SK-N-SH treated with all-trans-retinoic acid at 6 μM for 48 hours (cell line): ENCODE data around the gene RIPOR3.

Experiments
- ARNTL ChIP-seq: fragments of 450-650 bp; formaldehyde crosslinking; IDR thresholded peaks from 2 replicates; pipeline ENCODE4 v1.5.0; 2020; ENCODE audit warnings: low read depth, mild to moderate bottlenecking, moderate library complexity, borderline replicate concordance
- CSDC2 ChIP-seq: fragments of 250-450 bp; sonication (Bioruptor Pico); IDR thresholded peaks from 2 replicates; pipeline ENCODE4 v1.5.0; 2020; ENCODE audit warnings: mild to moderate bottlenecking, moderate library complexity
- PATZ1 ChIP-seq: fragments of 250-450 bp; sonication (Bioruptor Pico); IDR thresholded peaks from 2 replicates; pipeline ENCODE4 v1.8.0; 2020; ENCODE audit warnings: mild to moderate bottlenecking, moderate library complexity, borderline replicate concordance
- POU6F1 ChIP-seq: fragments of 250-450 bp; sonication (Bioruptor Pico); IDR thresholded peaks from 2 replicates; pipeline ENCODE4 v1.8.0; 2021; ENCODE audit warnings: low read depth, mild to moderate bottlenecking, moderate library complexity, borderline replicate concordance
- RARB ChIP-seq: fragments of 250-450 bp; sonication (Bioruptor Pico); IDR thresholded peaks from 2 replicates; pipeline ENCODE4 v1.8.0; 2021; ENCODE audit warnings: mild to moderate bottlenecking, moderate library complexity
- ZC3H10 ChIP-seq: fragments of 250-450 bp; sonication (Bioruptor Pico); IDR thresholded peaks from 2 replicates; pipeline ENCODE4 v1.5.1; 2021; ENCODE audit warnings: mild to moderate bottlenecking, moderate library complexity
- ZFP3 ChIP-seq: fragments of 250-450 bp; sonication (Bioruptor Pico); IDR thresholded peaks from 2 replicates; pipeline ENCODE4 v1.5.0; 2020; ENCODE audit warnings: mild to moderate bottlenecking, moderate library complexity
- ZFP30 ChIP-seq: fragments of 450-650 bp; formaldehyde crosslinking; IDR thresholded peaks from 2 replicates; pipeline ENCODE4 v1.5.0; 2022; ENCODE audit warnings: mild to moderate bottlenecking, moderate library complexity
- ZNF8 ChIP-seq: fragments of 450-650 bp; formaldehyde crosslinking; IDR thresholded peaks from 2 replicates; pipeline ENCODE4 v1.5.0; 2020; ENCODE audit warnings: mild to moderate bottlenecking, moderate library complexity

GRCh38 chr20:50642288-50642803, 49.0 kb downstream of the RIPOR3 start:
- TF ChIP-seq ZNF8 (CRISPR knock-in tag) (no peak), POU6F1 (CRISPR knock-in tag) (no peak), ZFP30 (CRISPR knock-in tag) (no peak), PATZ1 (CRISPR knock-in tag) (0 out of 2 replicates have a peak, but pooled peaks have one; percentile 8), CSDC2 (CRISPR knock-in tag) (no peak), RARB (CRISPR knock-in tag) (no peak), ZFP3 (no peak), ARNTL (CRISPR knock-in tag) (no peak), ZC3H10 (CRISPR knock-in tag) (no peak)
